D721Med (cell line): Measurements from ENCODE around the gene TCL1A.

Experiments
- DNase-seq: peaks from one replicate; pipeline ENCODE4 v3.0.0; 2011; ENCODE audit warnings: low spot score; ENCODE audit not compliant: insufficient read length
- FAIRE-seq: peaks from 2 replicates; lab custom pipeline; 2011; peaks lifted over from hg19 to GRCh38; lab: Jason Lieb, UNC
- TF ChIP-seq, protein P1 (sequence below): IDR thresholded peaks from 2 replicates; pipeline ENCODE4 v1.5.1; 2012; ENCODE audit warnings: mild to moderate bottlenecking, control low read depth; ENCODE audit not compliant: insufficient read depth; ENCODE audit errors: missing control alignments

TCL1A gene

GRCh38 chr14:95727056-95727700 is 13.3 kb upstream of the TCL1A start:
- TF ChIP-seq, protein P1, sequence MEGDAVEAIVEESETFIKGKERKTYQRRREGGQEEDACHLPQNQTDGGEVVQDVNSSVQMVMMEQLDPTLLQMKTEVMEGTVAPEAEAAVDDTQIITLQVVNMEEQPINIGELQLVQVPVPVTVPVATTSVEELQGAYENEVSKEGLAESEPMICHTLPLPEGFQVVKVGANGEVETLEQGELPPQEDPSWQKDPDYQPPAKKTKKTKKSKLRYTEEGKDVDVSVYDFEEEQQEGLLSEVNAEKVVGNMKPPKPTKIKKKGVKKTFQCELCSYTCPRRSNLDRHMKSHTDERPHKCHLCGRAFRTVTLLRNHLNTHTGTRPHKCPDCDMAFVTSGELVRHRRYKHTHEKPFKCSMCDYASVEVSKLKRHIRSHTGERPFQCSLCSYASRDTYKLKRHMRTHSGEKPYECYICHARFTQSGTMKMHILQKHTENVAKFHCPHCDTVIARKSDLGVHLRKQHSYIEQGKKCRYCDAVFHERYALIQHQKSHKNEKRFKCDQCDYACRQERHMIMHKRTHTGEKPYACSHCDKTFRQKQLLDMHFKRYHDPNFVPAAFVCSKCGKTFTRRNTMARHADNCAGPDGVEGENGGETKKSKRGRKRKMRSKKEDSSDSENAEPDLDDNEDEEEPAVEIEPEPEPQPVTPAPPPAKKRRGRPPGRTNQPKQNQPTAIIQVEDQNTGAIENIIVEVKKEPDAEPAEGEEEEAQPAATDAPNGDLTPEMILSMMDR = no peak
- FAIRE-seq (no peak), DNase-seq (no peak)

- FAIRE-seq (no peak), DNase-seq (no peak)
- TF ChIP-seq, protein P1 = no peak
Observed at GRCh38 chr14:95725685-95726336, 11.9 kb upstream of the TCL1A start.

DNA sequence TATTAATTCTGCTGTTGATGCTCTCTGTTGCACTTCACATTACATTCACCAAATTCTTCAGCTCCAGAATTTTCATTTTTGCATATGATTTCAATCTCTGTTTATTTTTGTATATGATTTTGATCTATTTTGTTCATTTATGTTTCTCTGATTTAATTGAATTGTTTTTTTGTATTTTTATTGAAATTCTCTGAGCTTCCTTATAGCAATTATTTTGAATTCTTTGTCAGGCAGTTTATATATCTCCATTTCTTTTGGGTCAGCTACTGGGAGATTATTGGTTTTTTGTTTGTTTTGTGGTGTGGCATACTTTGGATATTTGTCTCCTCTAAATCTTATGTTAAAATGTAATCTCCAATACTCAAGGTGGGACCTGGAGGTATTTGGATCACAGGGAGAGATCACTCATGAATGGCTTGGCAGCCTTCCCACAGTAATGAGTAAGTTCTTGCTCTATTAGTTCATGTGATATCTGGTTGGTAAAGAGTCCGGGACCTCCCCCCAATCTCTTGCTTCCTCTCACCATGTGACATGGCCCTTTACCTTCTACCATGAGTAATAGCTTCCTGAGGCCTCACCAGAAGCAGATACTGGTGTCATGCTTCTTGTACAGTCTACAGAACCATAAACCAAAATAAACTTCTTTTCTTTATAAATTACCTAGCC is 8.7 kb upstream of the TCL1A start:
- TF ChIP-seq, protein P1 = no peak
- DNase-seq = no peak
- no peak for FAIRE-seq

DNA sequence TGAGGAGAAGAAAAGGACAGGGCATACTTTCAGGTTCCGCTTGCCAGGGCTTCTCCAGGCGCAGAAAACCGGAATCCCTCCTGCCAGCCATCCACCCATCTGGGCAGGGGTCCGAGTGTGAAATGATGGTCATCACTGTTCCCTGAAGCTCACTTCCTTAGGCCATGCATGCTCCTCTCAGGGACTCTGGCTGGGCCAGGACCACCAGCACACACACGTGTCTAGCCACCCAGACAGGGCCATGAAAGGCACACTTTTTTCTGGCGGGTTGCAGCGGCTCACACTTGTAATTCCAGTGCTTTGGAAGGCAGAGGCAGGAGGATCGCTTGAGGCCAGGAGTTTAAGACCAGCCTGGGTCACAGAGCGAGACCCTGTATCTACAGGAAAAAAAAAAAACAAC is 1.5 kb downstream of the TCL1A start:
- DNase-seq = no peak
- no peak for FAIRE-seq
- TF ChIP-seq, protein P1 = no peak

DNA sequence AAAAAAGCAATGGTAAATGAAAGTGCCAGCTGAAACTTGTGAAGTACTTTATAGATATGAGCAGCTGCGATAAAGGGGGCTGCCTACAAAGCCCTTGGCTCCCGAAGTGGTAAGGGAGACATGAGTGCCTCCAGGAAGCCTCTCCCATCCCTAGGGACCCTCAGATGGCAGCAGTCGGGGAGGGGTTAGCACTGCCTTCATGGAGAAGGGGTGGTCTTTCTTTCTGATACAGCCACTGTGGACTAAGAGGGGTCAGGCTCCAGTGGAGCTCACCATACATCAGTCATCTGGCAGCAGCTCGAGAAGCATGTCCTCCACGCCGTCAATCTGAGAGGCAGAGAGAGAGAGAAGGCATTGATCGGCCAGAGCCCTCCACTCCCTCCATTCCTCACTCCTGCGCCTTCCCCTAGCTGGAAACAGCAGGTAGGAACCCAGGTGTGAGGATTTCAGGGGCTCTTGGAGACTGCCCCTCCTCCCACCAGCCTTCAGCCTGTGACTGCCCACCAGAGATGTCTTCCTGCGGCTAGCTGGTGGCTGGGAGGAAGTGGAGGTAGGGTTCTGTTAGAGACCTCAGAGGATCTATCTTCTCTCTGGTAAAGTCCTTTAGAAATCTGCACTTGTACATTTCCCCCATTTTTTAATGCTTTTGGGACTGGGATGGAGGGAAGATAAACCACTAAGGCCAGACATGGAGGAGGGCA is 2.3 kb downstream of the TCL1A start:
- FAIRE-seq (no peak), DNase-seq (no peak)
- TF ChIP-seq, protein P1 = no peak

GRCh38 chr14:95710106-95710505 is 3.8 kb downstream of the TCL1A start:
- no peak for FAIRE-seq
- no peak for DNase-seq
- TF ChIP-seq, protein P1 = no peak
